ENCODE data around the gene GATD1.

DNA sequence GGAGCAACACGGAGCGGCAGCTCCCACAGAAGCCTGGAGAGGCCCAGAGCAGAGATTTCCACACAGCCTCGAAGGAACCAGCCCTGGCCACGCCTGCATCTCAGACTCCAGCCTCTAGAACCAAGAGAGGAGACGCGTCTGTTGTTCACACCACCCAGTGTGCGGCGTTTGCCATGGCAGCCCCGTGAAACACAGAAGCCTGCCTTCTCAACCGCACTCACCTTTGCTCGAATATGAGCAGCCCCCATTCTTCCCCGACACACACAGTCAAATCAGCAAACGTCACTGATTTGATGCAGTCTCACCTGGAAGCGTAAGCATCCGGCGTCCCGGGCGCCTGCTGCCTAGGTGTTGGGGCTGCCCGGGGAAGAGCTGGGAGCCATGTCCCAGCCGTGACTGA, 44.2 kb downstream of the GATD1 start:
- TF ChIP-seq EP300 (IDR thresholded peaks at IDR 0.05), result no peak
- no peak for TF ChIP-seq POLR2A (IDR thresholded peaks at IDR 0.05)
- no peak for TF ChIP-seq CTCF (IDR thresholded peaks at IDR 0.05)
